22Rv1 (cell line): ENCODE data around the gene AFG1L.

ENCODE experiments used
- CTCF ChIP-seq: fragments of 450-650 bp; IDR thresholded peaks from 2 replicates; pipeline ENCODE4 v1.5.1; 2017; ENCODE audit warnings: mild to moderate bottlenecking
- ZFX ChIP-seq: fragments of 450-650 bp; IDR thresholded peaks from 2 replicates; pipeline ENCODE4 v1.6.1; 2017; ENCODE audit warnings: antibody characterized with exemption, borderline replicate concordance

- TF ChIP-seq CTCF (no peak), ZFX (no peak)
Observed at GRCh38 chr6:108254433-108255410, 40.1 kb upstream of the AFG1L start.
